Endothelial cell of umbilical vein (primary cell): ENCODE measurements around the gene ZNF585A.
"Not testable (repeated sequence)": the region's sequence is repeated elsewhere in the genome, so short reads cannot be mapped to it uniquely, and the experiment has no call there.

Experiments used
- CTCF ChIP-seq, 2 donors: IDR thresholded peaks; 1 replicate in 1 of 2; 2 replicates in 1 of 2; pipeline ENCODE4 v1.5.1; 2011; ENCODE audit warnings: low read length in 2 of 2, mild to moderate bottlenecking in 2 of 2, moderate library complexity in 2 of 2, control low read depth in 1 of 2, inconsistent platforms in 1 of 2, low read depth in 1 of 2; ENCODE audit not compliant: insufficient read depth in 1 of 2; ENCODE audit errors: extremely low read depth in 1 of 2
- EZH2 ChIP-seq: IDR thresholded peaks from 2 replicates; pipeline ENCODE4 v1.6.1; 2012; ENCODE audit warnings: borderline replicate concordance, low read depth, mild to moderate bottlenecking, moderate library complexity, low read length, inconsistent platforms; ENCODE audit not compliant: severe bottlenecking
- FOS ChIP-seq: IDR thresholded peaks from 2 replicates; pipeline ENCODE4 v1.6.1; 2011; ENCODE audit warnings: mild to moderate bottlenecking, low read length, moderate library complexity, borderline replicate concordance; ENCODE audit not compliant: insufficient read depth
- GATA2 ChIP-seq: IDR thresholded peaks from 2 replicates; pipeline ENCODE4 v1.7.0; 2011; ENCODE audit warnings: low read depth, mild to moderate bottlenecking, moderate library complexity, mixed read lengths, low read length; ENCODE audit not compliant: insufficient read length, insufficient read depth
- JUN ChIP-seq: IDR thresholded peaks from 2 replicates; pipeline ENCODE4 v1.6.1; 2011; ENCODE audit warnings: borderline replicate concordance, low read depth; ENCODE audit not compliant: insufficient read length, insufficient read depth
- MAX ChIP-seq: IDR thresholded peaks from 2 replicates; pipeline ENCODE4 v1.6.1; 2011; ENCODE audit not compliant: insufficient read depth, insufficient read length
- MYC ChIP-seq: IDR thresholded peaks from one replicate; pipeline ENCODE4 v1.6.1; 2011; ENCODE audit warnings: mild to moderate bottlenecking, low read depth, low read length
- POLR2A ChIP-seq: IDR thresholded peaks from 2 replicates; pipeline ENCODE4 v1.6.1; 2012; ENCODE audit warnings: low read depth, mild to moderate bottlenecking, control low read depth, low read length
- POLR2AphosphoS5 ChIP-seq: IDR thresholded peaks from 2 replicates; pipeline ENCODE4 v1.6.1; 2012; ENCODE audit warnings: low read depth, mild to moderate bottlenecking, control low read depth, low read length, moderate library complexity; ENCODE audit not compliant: insufficient read depth

DNA sequence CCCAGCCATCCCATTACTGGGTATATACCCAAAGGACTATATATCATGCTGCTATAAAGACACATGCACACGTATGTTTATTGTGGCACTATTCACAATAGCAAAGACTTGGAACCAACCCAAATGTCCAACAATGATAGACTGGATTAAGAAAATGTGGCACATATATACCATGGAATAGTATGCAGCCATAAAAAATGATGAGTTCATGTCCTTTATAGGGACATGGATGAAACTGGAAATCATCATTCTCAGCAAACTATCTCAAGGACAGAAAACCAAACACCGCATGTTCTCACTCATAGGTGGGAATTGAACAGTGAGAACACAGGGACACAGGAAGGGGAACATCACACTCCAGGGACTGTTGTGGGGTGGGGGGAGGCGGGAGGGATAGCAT, 50.4 kb downstream of the ZNF585A start:
- not testable (repeated sequence) for TF ChIP-seq POLR2A; CTCF (IDR thresholded peaks at IDR 0.05; ENCODE audit: extremely low read depth in 1 of 2, insufficient read depth in 1 of 2, low read depth in 1 of 2, low read length in 2 of 2); MAX; EZH2; POLR2AphosphoS5; JUN; MYC; GATA2; FOS
